Muscle layer of colon (tissue), 2 donors: ENCODE measurements around the gene ZCCHC9.

Source experiments
- H3K27ac ChIP-seq: one replicate; pipeline ENCODE4 v1.7.0; 2013; ENCODE audit warnings: low read depth, mild to moderate bottlenecking, low read length, moderate library complexity
- H3K27me3 ChIP-seq, 2 donors: one replicate each; pipeline ENCODE4 v1.7.0; 2013; ENCODE audit warnings: low read length in 2 of 2, mild to moderate bottlenecking in 2 of 2; ENCODE audit not compliant: insufficient read depth in 2 of 2, control insufficient read depth in 1 of 2
- H3K36me3 ChIP-seq: one replicate; pipeline ENCODE4 v1.7.0; 2013; ENCODE audit warnings: mild to moderate bottlenecking, low read length; ENCODE audit not compliant: insufficient read depth
- H3K4me1 ChIP-seq: one replicate; pipeline ENCODE4 v1.7.0; 2013; ENCODE audit warnings: mild to moderate bottlenecking, low read length; ENCODE audit not compliant: insufficient read depth
- H3K4me3 ChIP-seq, 2 donors: one replicate each; pipeline ENCODE4 v1.7.0; 2013; ENCODE audit warnings: low read length in 2 of 2, low read depth in 1 of 2, mild to moderate bottlenecking in 1 of 2, moderate library complexity in 1 of 2
- H3K9ac ChIP-seq: one replicate; pipeline ENCODE4 v1.7.0; 2013; ENCODE audit warnings: low read length
- H3K9me3 ChIP-seq: one replicate; pipeline ENCODE4 v1.7.0; 2013; ENCODE audit warnings: mild to moderate bottlenecking, low read length
- donor health status: abdominal sarcoma.
- donor health status: Adenocarcinoma of cecum.

ZCCHC9 gene

DNA sequence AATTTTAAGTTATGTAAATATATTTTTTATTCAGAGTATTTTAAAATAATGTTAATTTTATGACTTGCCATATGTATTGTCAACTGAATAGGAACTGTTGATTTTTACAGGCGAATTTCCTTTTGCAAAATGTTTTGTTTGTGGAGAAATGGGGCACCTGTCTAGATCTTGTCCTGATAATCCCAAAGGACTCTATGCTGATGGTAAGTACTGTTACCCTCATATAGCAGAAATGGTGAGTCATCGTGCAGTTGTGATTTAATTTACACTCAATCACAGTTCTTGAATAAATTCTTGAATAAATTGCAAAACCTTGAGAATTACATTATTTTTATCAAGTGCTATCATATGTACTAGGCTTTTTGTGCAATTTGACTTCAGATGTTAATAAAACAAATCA lies 7.4 kb downstream of the ZCCHC9 start:
- no peak overlapping the region for H3K9ac ChIP-seq
- no peaks in the 10 kb centered on the region for H3K9me3 ChIP-seq
- no peak overlapping the region for H3K27ac ChIP-seq
- no peaks in the 10 kb centered on the region for H3K27me3 ChIP-seq
- H3K4me3 ChIP-seq, result no peak overlapping the region
- peaks cover 42% of the 10 kb centered on the region for H3K36me3 ChIP-seq
- H3K4me1 ChIP-seq, result no peaks in the 10 kb centered on the region

DNA sequence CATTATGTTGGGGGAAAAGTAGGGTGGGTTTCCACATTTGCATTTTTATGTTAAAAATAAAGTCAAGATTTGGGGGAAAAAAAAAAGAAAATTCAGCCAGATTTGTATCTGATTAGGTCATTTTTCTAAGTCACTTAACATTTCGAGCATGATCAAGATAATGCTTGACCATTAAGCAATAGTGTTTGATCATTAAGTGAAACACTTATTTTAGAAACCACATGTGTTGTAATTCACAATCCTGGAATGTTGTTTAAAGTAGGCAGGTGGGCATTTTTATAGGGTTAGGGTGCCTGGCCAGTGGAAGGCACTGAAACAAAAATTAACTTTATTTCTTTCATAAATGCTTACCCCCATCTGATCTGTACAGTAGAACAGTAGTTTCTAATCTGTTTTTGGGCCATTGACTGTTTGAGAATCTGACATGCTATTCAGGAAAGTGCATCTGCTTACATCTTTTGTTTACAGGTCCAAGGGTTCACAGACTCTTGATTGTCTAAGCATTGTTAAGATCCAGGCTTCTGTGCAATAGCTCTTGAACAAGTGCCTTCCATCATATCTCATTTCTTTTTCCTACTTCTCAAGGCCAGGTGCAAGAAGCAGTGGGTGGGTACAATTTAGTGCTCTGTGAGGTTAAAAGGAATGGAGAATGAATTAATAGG lies 9.1 kb downstream of the ZCCHC9 start:
- no peaks in the 10 kb centered on the region for H3K9me3 ChIP-seq
- H3K27me3 ChIP-seq, result no peaks in the 10 kb centered on the region
- no peak overlapping the region for H3K9ac ChIP-seq
- H3K36me3 ChIP-seq, result peaks cover 36% of the 10 kb centered on the region
- no peak overlapping the region for H3K27ac ChIP-seq
- H3K4me1 ChIP-seq, result no peaks in the 10 kb centered on the region
- H3K4me3 ChIP-seq, result no peak overlapping the region

DNA sequence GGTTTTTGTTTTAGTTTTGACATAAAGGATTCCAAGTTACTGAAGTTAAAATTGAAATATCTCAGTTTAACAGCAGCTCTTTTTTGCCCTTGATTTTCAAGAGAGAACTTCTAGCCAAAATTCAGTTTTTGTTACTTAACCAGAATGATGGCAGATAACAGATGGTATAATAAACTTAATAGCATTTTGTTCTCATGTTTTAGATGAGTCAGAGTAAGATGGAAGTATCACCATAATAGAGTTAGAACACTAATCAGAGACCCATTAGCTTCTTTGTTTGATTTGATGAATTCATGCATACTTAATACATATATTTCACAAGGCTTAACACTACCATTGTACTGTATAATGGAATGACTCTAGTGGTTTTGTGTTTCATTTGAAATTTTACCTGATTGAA lies 11.9 kb downstream of the ZCCHC9 start:
- Histone ChIP-seq H3K27me3 (no peaks in the 10 kb centered on the region), H3K27ac (no peak overlapping the region), H3K9ac (no peak overlapping the region), H3K4me3 (no peak overlapping the region), H3K36me3 (peaks cover 36% of the 10 kb centered on the region), H3K4me1 (no peaks in the 10 kb centered on the region), H3K9me3 (no peaks in the 10 kb centered on the region)

DNA sequence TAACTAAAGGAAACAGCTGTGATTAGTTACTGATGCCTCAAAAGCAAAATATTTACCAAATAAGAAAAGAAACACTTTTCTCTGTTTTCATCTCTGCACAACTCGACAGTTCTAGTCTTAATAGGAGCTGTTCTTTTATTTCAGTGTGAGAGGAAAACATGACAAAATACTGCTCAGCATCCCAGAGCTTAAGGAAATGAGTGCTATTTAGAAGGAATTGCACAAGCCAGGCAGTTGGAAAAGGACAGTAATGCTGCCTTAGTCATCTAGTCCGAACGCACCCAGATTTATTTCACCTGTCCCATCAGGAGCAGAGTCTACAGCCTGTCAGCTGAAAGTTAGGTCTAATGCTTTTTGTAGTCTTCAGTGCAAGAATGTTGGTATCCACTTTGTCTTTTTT lies 12.3 kb downstream of the ZCCHC9 start:
- Histone ChIP-seq H3K4me1 (no peaks in the 10 kb centered on the region), H3K9ac (no peak overlapping the region), H3K4me3 (no peak overlapping the region), H3K36me3 (peaks cover 36% of the 10 kb centered on the region), H3K9me3 (no peaks in the 10 kb centered on the region), H3K27ac (no peak overlapping the region), H3K27me3 (no peaks in the 10 kb centered on the region)

DNA sequence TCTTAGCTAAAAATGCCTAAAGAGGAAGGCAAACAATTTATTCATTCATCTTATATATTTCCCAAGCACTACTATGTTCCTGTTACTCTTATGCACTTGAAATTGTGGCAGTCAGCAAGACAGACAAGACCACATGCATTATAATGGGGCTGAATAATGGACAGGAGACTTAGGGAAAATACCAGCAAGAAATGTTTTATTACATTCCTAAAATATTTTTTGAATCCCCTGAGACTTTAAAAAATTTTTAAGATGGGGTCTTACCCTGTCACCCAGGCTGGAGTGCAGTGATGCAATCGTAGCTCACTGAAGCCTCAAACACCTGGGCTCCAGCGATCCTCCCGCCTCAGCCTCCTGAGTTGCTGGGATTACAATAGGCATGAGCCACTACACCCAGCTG lies 13.2 kb downstream of the ZCCHC9 start:
- Histone ChIP-seq H3K27ac (no peak overlapping the region), H3K9me3 (no peaks in the 10 kb centered on the region), H3K9ac (no peak overlapping the region), H3K36me3 (peaks cover 29% of the 10 kb centered on the region), H3K4me3 (no peak overlapping the region), H3K4me1 (no peaks in the 10 kb centered on the region), H3K27me3 (no peaks in the 10 kb centered on the region)

DNA sequence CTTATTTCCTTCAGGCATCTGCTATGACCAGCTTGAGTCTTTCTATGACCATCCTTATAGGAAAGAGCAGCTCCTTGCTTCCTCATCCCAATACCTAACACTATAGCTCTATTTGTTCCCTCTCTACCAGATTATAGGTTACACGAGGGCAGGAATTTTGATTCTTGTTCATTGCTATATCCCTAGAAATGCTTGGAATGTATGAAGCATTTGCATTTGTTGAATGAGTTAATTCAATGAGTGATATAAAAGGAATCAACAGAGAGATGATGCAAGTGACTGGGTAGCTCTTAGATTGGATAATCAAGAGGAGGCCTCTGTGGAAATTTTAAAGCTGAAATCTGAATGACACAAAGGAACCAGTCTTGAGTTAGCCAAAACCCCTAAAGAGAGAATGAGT lies 13.9 kb downstream of the ZCCHC9 start:
- peaks cover 24% of the 10 kb centered on the region for H3K36me3 ChIP-seq
- H3K9ac ChIP-seq, result no peak overlapping the region
- no peaks in the 10 kb centered on the region for H3K4me1 ChIP-seq
- H3K27me3 ChIP-seq, result no peaks in the 10 kb centered on the region
- no peak overlapping the region for H3K4me3 ChIP-seq
- H3K9me3 ChIP-seq, result no peaks in the 10 kb centered on the region
- H3K27ac ChIP-seq, result no peak overlapping the region

DNA sequence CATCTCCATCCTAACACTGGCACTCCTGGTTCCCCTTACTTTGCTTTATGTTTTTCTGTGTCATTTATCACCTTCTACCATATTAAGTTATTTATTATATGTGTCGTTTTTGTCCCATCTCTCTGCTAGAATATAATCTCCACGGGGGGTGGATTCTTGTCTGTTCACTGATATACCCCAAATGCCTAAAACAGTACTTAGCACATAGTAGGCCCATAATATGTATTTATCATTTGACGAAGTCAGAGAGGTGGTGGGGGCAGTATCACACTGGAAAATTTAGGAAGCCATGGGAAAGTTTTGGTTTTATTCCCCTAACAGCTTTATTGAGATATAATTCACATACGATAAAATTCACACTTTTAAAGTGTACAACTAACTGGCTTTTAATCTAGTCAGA lies 14.4 kb downstream of the ZCCHC9 start:
- H3K9ac ChIP-seq, result no peak overlapping the region
- H3K4me3 ChIP-seq, result no peak overlapping the region
- H3K27ac ChIP-seq, result no peak overlapping the region
- no peaks in the 10 kb centered on the region for H3K4me1 ChIP-seq
- H3K27me3 ChIP-seq, result no peaks in the 10 kb centered on the region
- H3K36me3 ChIP-seq, result peaks cover 19% of the 10 kb centered on the region
- no peaks in the 10 kb centered on the region for H3K9me3 ChIP-seq

DNA sequence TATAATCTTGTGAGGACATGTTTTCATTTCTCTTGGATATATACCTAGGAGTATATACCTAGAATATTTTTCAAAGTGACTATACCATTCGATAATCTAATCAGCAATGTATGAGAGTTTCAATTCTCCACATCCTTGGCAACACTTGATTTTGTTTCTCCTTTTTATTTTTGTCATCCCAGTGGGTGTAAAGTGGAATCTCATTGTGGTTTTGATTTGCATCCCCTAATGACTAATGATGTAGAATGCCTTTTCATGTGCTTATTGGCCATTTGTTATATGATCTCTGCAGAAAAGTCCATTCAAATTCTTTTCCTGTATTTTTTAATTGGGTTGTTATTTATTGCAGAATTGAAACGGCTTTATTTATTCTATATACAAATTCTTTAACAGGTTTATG lies 15.2 kb downstream of the ZCCHC9 start:
- Histone ChIP-seq H3K9ac (no peak overlapping the region), H3K36me3 (peaks cover 12% of the 10 kb centered on the region), H3K27me3 (no peaks in the 10 kb centered on the region), H3K9me3 (no peaks in the 10 kb centered on the region), H3K4me3 (no peak overlapping the region), H3K27ac (no peak overlapping the region), H3K4me1 (no peaks in the 10 kb centered on the region)

DNA sequence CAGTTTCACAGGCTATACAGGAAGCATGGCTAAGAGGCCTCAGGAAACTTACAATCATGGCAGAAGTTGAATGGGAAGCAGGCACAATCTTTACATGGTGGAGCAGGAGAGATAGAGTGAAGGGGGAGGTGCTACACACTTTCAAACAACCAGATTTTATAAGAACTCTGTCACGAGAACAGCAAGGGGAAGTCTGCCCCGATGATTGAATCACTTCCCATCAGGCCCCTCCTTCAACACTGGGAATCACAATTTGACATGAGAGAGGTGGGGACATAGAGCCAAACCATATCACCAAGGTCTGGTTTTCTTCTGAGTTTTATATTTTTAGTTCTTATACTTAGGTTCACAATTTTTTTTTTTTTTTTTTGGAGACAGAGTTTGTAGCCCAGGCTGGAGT lies 16.1 kb downstream of the ZCCHC9 start:
- H3K4me3 ChIP-seq, result no peak overlapping the region
- no peaks in the 10 kb centered on the region for H3K9me3 ChIP-seq
- no peak overlapping the region for H3K27ac ChIP-seq

DNA sequence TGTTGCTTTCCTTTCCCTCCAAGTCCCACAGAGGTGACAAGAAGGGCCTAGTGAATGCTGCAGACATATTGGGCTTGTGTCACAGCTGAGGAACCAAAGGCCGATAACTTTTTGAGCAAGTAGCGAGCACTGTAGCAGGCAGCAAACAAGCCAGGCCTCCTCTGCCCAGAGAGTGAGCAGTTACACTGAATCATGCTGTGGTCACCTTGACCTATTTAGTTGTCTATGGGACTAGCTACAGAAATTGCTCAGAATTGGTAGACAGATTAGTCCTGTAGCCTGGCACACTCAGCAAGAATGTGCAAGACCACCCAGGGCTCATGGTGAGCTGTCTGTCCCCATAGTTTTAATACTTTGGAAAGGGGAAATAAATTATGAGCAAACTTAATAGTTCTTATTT lies 25.2 kb downstream of the ZCCHC9 start:
- Histone ChIP-seq H3K9ac (no peak overlapping the region), H3K9me3 (no peaks in the 10 kb centered on the region), H3K27me3 (no peaks in the 10 kb centered on the region), H3K27ac (no peak overlapping the region), H3K36me3 (no peaks in the 10 kb centered on the region), H3K4me3 (no peak overlapping the region), H3K4me1 (no peaks in the 10 kb centered on the region)

More for the DNA sequence above, 16.1 kb downstream of the ZCCHC9 start:
- H3K4me1 ChIP-seq, result no peaks in the 10 kb centered on the region
- H3K9ac ChIP-seq, result no peak overlapping the region
- no peaks in the 10 kb centered on the region for H3K27me3 ChIP-seq
- H3K36me3 ChIP-seq, result peaks cover 2% of the 10 kb centered on the region

DNA sequence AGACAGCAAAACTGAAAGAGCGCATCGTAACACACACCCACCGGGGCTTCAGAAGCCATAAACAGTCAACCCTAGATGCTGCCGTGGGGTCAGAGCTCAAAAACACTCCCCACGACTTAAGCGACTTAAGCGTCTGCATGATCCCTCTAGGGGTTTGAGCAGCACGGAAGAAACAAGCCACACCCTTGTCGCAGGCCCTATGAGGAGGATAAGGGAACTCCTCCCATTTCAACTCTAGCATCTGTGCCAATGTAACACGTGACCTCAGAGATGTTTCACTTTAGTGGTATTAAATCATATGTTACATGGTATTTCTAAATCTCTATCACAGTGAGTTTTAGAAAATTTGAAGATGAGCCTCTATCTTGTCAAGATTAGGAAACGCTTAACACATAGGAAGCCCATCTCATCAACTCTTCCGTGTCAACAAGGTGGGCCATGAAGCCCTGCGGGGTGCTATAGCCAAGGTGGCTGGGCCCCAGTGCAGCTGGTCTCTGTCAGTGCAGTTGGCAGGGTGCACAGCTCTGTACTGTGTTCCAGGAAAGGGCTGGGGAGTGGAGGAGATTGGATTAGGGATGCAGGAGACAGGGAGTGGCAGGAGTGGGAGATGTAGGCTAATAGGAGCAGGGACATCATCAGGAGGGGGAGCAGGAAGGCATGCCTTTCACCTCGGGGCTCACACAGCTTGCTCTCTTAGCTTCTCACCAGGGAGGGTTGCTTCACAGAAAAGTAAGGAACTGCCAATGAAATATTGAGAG lies 33.1 kb downstream of the ZCCHC9 start:
- no peaks in the 10 kb centered on the region for H3K4me1 ChIP-seq
- H3K27me3 ChIP-seq, result no peaks in the 10 kb centered on the region
- H3K4me3 ChIP-seq, result no peak overlapping the region
- H3K36me3 ChIP-seq, result no peaks in the 10 kb centered on the region
- H3K9ac ChIP-seq, result no peak overlapping the region
- no peak overlapping the region for H3K27ac ChIP-seq
- no peaks in the 10 kb centered on the region for H3K9me3 ChIP-seq

DNA sequence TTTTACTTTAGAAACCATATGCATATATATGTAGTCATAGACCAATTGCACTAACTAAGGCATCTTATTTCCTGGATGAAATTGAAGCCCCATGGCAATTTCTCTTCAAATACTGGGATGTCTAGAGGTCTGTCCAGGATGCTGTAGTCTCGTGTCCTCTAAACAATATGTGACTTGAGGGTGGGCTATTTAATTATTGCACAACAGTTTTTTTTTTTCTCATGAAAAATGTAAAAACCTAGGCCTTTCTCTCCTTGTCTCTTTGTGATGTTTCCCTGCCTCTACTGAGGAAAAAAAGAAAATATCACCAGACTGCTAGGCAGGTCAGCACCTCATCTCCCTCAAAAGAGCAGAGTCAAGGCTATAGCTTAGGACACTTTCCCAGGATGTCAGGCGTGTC lies 34.6 kb downstream of the ZCCHC9 start:
- Histone ChIP-seq H3K9me3 (no peaks in the 10 kb centered on the region), H3K36me3 (no peaks in the 10 kb centered on the region), H3K9ac (no peak overlapping the region), H3K27me3 (no peaks in the 10 kb centered on the region), H3K27ac (no peak overlapping the region), H3K4me3 (no peak overlapping the region), H3K4me1 (no peaks in the 10 kb centered on the region)
